HEK293T (cell line): ENCODE results near the gene ADAMTS7.
"Not testable (repeated sequence)": the region's sequence is repeated elsewhere in the genome, so short reads cannot be mapped to it uniquely, and the experiment has no call there.

ENCODE experiments used
- FOXA1 ChIP-seq: fragments of 450-650 bp; IDR thresholded peaks from 2 replicates; pipeline ENCODE4 v1.6.1; 2016; ENCODE audit warnings: mild to moderate bottlenecking
- FOXK2 ChIP-seq: fragments of 450-650 bp; IDR thresholded peaks from 2 replicates; pipeline ENCODE4 v1.6.1; 2016; ENCODE audit warnings: mild to moderate bottlenecking
- FOXM1 ChIP-seq: fragments of 450-650 bp; IDR thresholded peaks from 2 replicates; pipeline ENCODE4 v1.6.1; 2017; ENCODE audit warnings: mild to moderate bottlenecking, borderline replicate concordance
- SP1 ChIP-seq: fragments of 450-650 bp; IDR thresholded peaks from 2 replicates; pipeline ENCODE4 v1.6.1; 2017
- SUZ12 ChIP-seq: fragments of 450-650 bp; IDR thresholded peaks from 2 replicates; pipeline ENCODE4 v1.6.1; 2016; ENCODE audit warnings: mild to moderate bottlenecking
- ZNF384 ChIP-seq: fragments of 450-650 bp; IDR thresholded peaks from 2 replicates; pipeline ENCODE4 v1.6.1; 2016

DNA sequence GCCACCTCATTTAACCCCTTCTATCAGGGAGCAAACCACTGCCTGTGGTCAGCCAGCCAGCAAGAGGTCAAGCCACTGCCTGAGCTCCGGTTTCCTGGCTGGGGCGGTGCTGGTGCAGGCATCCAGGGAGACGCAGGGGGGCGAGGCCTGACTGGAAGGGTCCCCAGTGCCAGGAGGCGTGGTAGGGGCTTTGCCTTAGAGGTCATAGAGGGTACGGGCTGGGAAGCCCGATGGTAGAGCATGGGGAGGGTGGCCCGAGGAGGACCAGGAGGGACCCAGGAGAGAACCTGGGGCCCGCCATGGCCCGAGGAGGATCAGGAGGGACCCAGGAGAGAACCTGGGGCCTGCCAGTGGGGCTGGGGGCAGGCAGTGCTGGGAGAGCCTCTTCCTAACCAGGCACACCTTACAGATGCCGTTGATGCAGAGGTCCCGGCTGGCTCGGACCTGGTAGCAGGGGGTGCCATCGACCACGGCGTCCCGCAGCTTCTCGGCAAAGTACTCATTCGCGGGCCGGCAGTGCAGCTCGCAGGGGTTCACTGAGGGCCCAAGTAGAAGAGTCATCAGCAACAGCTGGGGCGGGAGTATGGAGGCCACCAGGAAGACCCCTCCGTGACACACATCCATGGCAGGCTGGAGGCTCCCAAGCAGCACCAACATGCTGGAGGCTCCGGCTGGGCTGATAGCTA, 37.4 kb downstream of the ADAMTS7 start:
- TF ChIP-seq SP1, SUZ12, FOXM1, FOXK2, FOXA1, ZNF384: not testable (repeated sequence)
